Measurements from ENCODE around the gene JHY.

JHY gene

GRCh38 chr11:122922893-122923292 lies 40.3 kb downstream of the JHY start:
- in situ Hi-C loops (cut with HindIII; ENCODE audit: low pct_ligation_motif_present, low pct_unique_long_range_greater_than_20kb, low sequenced_read_pairs), result no loop called here
- DNase-seq, result no peak

DNA sequence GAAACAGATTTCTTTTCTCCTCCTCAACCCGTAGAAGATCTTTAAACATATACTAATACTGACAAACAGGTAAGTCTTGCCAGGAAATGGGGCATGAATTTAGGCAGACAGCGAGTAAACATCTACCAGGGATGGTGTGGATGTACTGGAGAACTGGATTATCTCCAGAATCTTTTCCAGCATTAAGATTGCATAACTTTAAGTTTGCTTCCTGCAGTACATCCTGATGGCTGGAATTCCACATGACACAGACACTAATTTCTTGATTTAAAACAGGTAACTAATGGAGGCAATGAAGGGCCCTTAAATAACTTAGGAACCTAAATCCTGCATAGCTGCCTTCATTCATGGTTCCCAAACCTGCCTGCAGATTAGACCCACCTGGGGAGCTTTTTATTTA lies 40.7 kb downstream of the JHY start:
- in situ Hi-C loops (cut with HindIII; ENCODE audit: low pct_ligation_motif_present, low pct_unique_long_range_greater_than_20kb, low sequenced_read_pairs), result no loop called here
- DNase-seq, result no peak

DNA sequence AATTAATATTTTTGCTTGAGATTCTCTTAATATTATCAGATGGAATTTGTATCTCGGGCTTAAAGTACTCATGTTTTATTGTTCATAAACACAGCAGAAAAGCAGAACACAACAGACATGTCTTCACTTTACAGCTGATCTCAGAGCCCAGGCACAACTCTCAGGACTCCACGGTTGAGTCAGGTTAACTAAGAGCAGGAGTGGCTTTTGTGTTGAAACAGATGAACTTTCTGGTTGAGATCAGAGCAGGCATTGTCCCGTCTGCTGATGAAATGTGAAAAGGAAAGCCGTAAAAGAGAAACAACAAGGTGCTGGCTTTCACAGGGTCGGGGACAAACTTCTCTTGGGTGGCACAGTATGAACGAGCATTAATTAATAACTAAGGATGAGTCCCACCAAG lies 49.0 kb downstream of the JHY start:
- DNase-seq, result no peak
- in situ Hi-C loops (cut with HindIII; ENCODE audit: low pct_ligation_motif_present, low pct_unique_long_range_greater_than_20kb, low sequenced_read_pairs), result no loop called here

GRCh38 chr11:122933416-122933815 lies 50.9 kb downstream of the JHY start:
- no peak for DNase-seq
- in situ Hi-C loops (cut with HindIII; ENCODE audit: low pct_ligation_motif_present, low pct_unique_long_range_greater_than_20kb, low sequenced_read_pairs), result no loop called here

- in situ Hi-C loops (cut with HindIII; ENCODE audit: low pct_ligation_motif_present, low pct_unique_long_range_greater_than_20kb, low sequenced_read_pairs), result no loop called here
- no peak for DNase-seq
These were observed 55.4 kb downstream of the JHY start for GRCh38 chr11:122937983-122938382.

- in situ Hi-C loops (cut with HindIII; ENCODE audit: low pct_ligation_motif_present, low pct_unique_long_range_greater_than_20kb, low sequenced_read_pairs), result no loop called here
- no peak for DNase-seq
These were observed 56.0 kb downstream of the JHY start for GRCh38 chr11:122938557-122938956.

- in situ Hi-C loops (cut with HindIII; ENCODE audit: low pct_ligation_motif_present, low pct_unique_long_range_greater_than_20kb, low sequenced_read_pairs), result no loop called here
- DNase-seq, result no peak
These were observed 68.7 kb downstream of the JHY start for GRCh38 chr11:122951211-122951610.

GRCh38 chr11:122954455-122954854 lies 71.9 kb downstream of the JHY start:
- no peak for DNase-seq
- in situ Hi-C loops (cut with HindIII; ENCODE audit: low pct_ligation_motif_present, low pct_unique_long_range_greater_than_20kb, low sequenced_read_pairs), result no loop called here

GRCh38 chr11:122963961-122964360 lies 81.4 kb downstream of the JHY start:
- in situ Hi-C loops (cut with HindIII; ENCODE audit: low pct_ligation_motif_present, low pct_unique_long_range_greater_than_20kb, low sequenced_read_pairs), result no loop called here
- no peak for DNase-seq

GRCh38 chr11:122976061-122976733 lies 93.6 kb downstream of the JHY start:
- DNase-seq, result no peak
- in situ Hi-C loops (cut with HindIII; ENCODE audit: low pct_ligation_motif_present, low pct_unique_long_range_greater_than_20kb, low sequenced_read_pairs), result no loop called here

DNA sequence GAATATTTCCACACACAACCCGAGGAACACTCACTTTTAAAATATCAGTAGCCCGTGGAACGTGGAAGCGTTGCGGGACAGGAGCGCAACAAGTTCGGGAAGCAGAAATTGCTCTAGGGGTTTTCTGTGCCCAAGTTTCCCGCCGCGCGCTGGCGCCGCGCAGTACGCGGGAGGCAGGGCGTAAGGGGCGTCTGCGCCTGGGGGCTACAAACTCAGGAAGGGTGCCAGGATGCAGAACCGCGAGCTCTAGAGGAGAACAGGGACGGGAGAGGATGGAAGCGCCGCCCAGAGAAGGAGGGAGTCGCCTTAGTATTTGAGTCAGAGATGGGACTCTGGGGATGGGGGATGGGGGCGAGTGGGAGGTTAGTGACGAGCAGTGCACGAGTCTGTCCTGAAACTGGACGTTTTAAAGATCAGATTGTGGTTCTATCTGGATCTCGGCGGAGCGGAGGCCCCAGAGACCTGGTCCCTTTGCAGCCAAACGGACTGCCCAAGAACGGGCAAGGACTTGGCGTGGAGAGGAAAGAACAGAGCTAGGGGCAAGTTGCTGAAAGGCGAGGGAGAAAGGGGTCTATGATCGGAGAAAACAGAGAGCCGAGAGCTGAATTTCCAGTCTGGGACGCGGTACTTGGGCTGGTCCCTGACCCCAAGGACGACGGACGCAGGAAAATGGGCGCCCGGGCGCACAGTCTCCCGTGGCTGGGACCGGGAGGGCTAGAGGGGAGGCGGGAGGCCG lies 94.3 kb downstream of the JHY start:
- in situ Hi-C loops (cut with HindIII; ENCODE audit: low pct_ligation_motif_present, low pct_unique_long_range_greater_than_20kb, low sequenced_read_pairs), result no loop called here
- DNase-seq, result no peak

DNA sequence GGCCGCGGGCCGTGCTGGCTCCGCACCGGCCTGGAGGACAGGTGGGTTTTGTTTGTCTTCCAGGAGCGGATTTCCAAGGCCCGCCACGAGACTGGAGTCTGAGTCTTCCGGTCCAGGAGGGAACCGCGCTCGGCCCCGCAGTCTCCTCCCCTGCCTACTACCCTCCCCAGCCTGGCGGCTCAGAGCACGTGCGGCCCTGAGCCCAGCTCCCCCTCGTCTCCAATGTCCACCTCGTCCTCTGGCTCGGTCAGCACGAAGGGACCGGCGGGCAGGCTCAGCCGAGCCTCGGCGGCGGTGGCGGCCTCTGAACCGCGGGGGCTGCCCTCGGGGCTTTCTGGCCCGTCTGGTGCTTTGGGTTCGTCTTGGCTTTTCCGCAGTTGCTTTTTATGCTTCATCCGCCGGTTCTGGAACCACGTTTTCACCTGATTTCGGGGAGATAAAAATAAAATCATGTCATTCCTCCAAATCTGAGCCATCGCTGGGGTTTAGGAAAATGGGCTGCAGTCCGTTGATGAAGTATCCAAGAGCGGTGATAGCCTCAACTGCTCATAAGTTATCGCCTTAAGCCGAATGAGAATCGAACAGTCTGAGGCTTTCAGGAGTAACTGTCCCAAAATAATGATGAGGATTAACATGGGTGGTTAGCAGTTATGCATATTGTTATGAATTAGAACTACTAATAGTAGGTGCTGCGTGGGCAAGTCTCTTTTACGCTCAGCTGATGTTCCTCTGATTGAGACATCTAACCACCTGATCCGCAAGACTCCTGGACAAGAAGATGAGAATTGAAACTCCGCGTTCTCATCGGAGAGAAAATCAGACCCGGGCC lies 95.1 kb downstream of the JHY start:
- in situ Hi-C loops (cut with HindIII; ENCODE audit: low pct_ligation_motif_present, low pct_unique_long_range_greater_than_20kb, low sequenced_read_pairs), result no loop called here
- no peak for DNase-seq

GRCh38 chr11:122978299-122978620 lies 95.7 kb downstream of the JHY start:
- in situ Hi-C loops (cut with HindIII; ENCODE audit: low pct_ligation_motif_present, low pct_unique_long_range_greater_than_20kb, low sequenced_read_pairs), result no loop called here
- DNase-seq, result no peak

DNA sequence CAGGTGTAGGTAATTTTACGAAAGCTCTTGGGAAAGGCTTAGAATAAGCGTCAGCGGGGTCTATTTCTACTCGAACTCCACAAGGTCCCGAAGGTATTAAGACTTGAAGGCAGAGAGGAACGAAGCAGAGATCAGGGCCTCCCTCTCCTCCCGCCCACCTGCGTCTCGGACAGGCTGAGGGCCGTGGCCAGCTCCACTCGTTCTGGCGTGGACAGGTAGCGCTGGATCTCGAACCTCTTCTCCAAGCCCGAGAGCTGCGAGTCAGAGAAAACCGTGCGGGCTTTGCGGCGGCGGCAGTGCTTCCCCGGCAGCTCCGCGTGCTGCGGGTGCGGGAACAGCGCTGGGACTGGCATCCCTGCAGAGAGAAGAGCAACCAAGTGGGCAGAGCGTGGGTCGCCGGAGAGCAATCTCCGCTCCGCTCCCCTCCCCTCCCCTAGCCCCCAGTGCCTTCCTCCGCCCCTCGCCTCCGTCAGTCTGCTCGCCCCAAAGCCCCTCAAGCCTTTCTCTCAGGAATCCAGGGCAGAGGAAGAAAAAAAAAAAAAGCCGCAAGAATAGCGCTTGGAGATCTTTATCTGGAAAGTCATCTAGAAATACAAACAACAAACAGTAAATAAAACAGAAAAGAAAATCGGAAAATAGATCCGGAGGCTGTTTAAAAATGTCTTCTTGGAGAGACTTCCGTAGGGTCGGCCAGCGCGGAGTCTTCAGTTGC lies 96.7 kb downstream of the JHY start:
- DNase-seq, result no peak

GRCh38 chr11:122979815-122980595 lies 97.4 kb downstream of the JHY start:
- in situ Hi-C loops (cut with HindIII; ENCODE audit: low pct_ligation_motif_present, low pct_unique_long_range_greater_than_20kb, low sequenced_read_pairs), result no loop called here
- no peak for DNase-seq

More for the DNA sequence above, 96.7 kb downstream of the JHY start:
- in situ Hi-C loops (cut with HindIII; ENCODE audit: low pct_ligation_motif_present, low pct_unique_long_range_greater_than_20kb, low sequenced_read_pairs), result no loop called here

DNA sequence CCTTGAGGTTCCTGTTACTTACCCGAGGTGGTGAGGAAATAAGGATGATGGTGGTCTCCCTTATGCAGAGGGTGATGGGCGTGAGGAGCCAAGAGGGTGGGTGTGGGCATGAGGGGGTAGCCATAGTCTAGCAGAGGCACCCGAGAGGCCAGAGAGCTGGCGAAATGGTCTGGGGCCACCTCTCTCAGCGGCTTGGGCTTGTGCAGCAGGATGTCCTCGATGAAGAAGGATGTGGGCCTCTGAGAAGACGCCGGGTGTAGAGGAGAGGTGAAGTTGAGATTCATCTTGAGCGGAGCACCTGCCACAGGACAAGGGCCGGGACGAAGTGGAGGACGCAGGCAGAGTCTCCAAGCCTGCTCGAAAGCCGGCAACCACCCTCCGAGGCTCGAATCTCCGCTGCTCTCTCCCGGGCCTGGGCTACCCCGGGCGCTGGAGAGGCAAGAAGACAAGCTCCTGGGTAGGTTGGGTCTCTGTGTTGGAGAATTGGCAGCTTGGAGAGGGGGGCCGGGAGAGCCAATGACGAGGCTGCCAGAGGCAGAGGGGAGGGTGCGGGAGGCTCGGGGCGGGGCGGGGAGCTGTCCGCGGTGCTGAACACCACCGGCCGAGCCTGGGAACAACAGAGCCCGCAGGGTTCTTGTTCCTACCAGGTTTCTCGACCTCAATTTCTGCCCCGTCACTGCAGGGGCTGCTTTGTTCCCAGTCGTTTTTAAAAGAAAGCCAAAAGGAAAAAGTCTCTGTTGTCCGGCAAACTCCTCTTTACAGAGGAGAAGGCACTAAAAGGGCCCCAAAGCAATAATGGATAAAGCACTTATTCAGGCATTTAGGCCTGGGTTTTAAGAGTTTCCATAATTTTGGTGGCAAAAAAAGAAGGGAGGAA lies 99.1 kb downstream of the JHY start, which contains the start of gene BSX:
Gene BSX, minus strand, starts transcription at position 447 of the 877 bp plus-strand sequence. Its CDS starts 163 bp downstream, at position 284.
- DNase-seq, result peak; percentile 82
- in situ Hi-C loops (cut with HindIII; ENCODE audit: low pct_ligation_motif_present, low pct_unique_long_range_greater_than_20kb, low sequenced_read_pairs), result no loop called here

DNA sequence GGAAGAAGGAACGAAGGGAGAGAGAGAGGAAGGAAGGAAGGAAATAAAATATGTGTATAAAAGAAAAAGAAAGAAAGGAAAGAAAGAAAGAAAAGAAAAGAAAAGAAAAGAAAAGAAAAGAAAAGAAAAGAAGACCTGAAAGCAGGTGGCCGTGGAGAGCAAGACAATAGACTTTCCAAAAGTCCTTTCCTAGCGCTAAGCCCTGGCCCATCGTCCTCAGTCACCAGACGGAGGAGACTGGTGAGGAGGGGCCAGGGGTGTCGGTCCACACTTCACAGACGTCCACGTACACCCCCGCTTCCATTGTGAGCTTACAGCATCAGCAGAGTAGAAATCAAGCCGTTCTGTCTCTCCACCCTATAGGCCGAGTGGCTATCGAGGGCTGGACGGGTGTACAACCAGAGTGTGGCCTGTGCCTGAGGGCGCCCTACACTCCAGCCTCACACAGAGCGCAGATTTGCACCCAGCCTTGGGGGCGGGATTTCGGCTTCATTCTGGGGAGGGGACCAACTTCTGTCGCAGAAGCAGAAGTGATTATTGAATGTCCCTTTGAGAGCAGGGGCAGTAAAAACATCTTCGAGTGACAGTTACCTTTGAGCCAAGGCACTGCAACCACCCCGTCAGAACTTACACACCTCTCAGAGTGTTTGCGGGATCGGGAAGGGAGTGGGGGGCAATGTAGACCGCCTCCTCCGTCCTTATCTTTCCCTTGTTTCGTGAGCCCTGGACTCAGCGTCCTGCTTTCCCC lies 101.1 kb downstream of the JHY start:
- DNase-seq, result no peak
- in situ Hi-C loops (cut with HindIII; ENCODE audit: low pct_ligation_motif_present, low pct_unique_long_range_greater_than_20kb, low sequenced_read_pairs), result no loop called here
